GM19324 (cell line): ENCODE measurements around the gene PTPRZ1.

Source experiments
- ATAC-seq: cut with Tn5 transposase; IDR thresholded peaks from one replicate; pipeline ENCODE4 v1.9.1; 2021; ENCODE audit warnings: mild to moderate bottlenecking, moderate library complexity; ENCODE audit not compliant: unreplicated experiment, low FRiP score

The PTPRZ1 gene

DNA sequence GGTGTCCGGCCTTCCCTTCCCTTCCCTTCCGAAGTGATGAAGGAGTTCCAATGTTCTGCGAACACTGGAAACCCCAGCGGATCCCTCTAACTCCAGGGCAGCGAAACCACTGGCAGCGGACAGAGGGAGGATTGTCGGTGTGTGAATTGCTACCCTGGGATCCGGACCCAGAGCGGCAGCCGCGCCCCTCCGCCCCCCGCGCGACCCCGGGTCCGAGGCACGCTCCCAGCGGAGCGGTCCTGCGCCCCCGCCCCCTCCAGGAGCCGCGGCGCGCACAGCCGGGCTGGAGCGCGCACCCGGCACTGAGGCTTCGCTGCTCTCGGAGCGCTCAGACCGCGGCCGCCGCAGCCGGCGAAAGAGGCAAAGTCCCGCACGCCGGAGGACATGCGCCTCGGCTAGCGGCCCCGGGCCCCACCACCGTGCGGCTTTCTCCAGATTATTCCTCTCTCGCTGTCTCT lies at the start of gene PTPRZ1:
PTPRZ1 (plus strand) TSS at position 331 of the 458 bp plus-strand sequence. CDS start 339 bp downstream, outside the sequence.
- ATAC-seq, result no peak

DNA sequence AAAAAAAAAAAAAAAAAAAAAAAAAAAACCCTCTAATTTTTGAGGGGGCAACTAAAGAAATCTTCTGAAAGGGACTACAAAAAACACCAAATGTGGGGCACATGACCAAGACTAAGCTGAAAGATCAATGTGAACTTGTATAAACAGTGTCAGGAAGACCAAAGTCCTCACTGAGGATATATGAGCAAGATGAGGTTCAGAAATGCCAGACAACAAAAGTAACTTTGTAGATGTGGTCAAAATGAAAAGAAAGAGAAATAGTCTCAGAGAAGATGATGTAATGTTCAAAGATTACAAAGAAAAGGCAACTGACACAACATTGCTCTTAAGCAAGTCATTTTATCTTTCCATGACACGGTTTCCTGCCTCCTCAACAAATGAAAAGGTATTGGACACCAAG lies 48.7 kb upstream of the PTPRZ1 start:
- no peak for ATAC-seq

DNA sequence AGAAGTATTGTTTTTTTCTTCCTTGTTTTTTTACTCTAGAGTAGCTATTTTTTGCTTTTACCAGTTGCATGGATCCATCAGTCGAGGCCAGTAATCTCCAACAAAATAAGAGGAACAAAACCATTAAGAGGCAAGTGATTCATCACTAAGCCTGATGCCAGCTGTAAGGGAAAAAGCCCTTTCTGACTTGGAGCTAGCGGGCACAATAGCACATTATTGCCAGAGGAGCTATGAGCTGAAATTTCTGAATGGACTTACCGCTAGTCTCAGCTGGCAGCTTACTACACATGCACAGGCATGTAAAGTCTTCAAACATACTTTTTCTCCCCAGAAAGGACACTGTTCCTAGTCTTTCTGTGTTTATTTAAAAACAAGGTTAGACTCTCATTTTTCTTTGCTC lies 41.6 kb upstream of the PTPRZ1 start:
- ATAC-seq, result no peak

DNA sequence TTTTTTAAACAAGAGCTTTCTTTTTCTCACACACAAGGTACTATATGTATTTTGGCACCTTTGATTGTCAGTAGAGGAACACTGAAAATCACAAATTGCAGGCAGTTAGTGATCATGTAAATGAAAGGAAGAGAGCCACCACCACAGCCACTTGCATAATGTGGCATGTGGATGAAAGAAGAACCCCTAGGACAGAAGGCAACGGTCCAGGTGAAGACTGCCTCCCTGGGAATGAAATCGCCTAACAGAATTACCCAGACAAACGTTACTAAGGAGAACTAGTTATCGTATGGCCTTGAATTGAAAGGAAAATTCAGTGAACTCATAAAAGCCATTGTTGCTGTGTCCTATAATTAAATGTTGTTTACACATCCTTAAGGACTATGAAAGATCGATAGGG lies 41.2 kb upstream of the PTPRZ1 start:
- no peak for ATAC-seq

DNA sequence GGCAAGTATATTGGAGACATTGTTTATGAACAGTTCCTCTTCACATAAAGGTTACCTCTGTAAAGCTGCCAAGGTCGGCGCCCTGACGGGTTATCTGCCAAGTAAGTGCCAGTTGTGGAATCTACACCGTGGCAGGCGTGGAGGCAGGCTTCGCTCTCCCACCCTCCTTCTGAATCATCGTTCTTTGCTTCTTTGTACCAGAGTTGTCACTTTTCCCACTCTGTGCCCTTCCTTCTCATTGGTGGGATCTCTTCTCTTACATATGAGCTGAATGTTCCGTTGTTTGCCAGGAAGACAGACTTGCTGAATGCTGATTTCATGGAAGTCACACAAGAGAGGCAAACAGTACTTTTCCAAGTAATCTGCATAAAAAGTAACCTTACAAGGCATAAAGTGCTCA lies 40.6 kb upstream of the PTPRZ1 start:
- no peak for ATAC-seq

DNA sequence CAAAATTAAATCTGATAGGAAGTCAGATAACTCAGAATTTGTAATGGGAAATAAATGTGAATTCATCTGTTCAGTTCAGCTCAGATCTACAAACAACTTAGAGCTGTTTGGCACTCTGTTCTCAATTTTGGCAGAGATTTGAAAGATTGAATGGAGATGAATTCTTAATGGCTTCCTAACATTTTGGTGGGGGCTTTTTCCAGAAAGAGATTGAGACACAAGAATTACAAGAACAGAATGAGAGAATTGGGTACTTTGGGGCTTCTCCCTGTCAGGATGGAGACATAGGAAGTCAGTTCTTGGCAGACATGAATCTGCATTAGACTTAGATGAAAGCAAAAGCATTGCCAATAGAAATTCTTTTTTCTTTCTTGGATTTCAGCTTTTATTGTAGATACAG lies 39.0 kb upstream of the PTPRZ1 start:
- ATAC-seq, result no peak

DNA sequence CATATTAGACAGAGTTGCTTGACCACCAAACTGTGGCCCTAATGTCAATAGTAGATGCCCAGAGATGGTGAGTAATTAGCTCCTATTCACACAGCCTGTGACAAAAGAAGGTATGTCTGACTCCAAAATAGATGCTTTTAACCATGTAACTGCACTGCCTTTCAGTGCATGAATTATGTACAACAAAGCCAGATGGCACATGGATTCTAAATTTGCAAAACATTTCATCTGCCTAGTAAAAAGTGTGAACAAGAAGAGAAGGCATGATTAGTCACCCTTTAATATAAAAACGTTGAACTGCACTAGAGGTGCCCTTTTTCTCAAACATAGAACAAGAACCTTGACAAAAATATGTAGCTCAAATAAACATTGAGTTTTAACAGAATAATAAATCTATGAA lies 35.5 kb upstream of the PTPRZ1 start:
- no peak for ATAC-seq

DNA sequence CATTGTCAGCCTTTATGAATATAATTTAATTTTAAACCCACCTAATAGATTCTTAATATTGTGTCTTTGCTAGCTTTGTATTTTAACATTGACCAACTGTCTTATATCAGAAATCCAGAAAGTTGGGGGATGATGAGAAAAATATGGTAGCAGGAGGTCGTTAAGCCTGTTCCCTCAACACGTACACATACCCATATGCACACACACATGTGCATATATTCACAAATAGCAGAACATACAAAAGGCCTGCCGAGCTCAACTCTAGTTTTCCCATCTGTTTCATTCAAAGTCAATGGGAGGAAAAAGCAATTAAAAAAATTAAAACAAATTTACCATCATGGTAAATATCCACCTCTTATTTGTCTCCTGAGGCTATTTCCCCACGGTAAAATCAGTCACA lies 25.9 kb upstream of the PTPRZ1 start:
- no peak for ATAC-seq

DNA sequence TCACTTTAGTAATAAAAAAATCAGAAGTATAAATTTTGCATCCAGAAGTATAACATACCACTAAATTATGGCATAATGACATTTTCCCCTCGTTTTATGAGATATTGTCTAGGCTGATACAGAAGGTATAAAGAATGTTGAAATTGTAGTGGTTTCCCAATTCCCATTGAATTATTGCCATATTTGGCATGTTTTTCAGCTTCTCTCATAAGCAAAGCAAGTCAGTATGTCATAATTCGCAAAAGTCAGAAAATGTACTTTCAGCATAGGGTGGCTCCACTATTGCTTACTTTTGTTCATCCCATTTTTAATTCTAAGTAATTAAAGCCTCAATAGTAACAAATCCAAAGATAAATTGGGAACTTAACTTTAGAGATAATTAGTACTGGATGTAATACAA lies 19.7 kb upstream of the PTPRZ1 start:
- ATAC-seq, result no peak

DNA sequence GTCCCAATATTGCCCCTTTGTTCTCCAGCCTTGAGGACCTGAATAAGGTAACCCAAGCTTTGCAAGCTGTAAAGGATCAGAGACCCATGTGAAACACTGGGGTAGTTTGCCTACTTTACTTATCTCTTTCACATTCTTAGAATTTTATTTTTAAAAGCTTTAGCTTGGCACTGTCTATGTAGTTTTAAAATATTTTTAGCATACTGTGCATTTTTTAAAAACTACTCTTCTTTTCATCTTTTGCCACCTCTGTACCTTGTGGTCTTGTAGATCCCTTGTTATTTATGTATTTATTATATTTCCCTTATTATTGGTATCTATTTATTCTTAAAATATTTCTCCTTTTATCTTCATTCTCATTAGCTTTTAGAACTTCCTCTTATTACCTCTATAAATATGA lies 12.0 kb upstream of the PTPRZ1 start:
- no peak for ATAC-seq

DNA sequence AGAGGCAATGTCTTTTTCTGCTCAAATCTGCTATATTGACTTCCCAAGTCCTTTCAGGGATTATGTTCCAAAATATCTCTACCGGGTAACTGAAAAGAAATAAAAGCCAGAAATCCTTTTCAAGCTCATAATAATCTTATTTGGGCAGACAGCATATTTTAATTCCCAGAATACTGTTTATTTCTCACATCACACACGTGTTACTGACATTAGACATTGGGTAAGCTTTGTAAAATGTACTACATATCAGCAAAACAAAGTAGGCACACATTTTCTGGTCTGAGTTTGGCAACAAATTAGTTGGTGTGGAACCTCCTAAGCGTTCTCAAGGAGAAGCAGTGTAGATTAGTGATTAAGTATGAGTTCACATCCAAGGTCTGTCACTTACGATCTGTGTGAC lies 10.4 kb upstream of the PTPRZ1 start:
- ATAC-seq, result no peak

DNA sequence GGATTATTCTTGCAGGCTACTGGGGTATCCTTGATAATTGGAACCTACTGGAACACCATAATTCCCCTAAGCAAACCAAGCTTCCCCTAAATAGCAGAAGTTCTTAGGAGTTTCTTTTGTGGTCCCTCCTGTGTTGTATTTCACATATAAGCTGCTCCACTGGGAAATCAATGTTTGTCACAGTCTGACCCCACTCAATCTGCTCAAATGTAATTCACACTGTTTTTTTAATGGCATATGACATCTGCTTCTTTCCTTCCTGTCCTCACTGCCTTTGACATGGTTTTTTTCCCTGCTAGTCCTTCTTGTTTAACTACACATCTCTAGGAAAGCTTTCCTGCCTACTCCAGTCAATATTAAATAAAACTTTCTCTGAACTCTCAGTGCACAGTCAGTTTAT lies 1.8 kb upstream of the PTPRZ1 start:
- no peak for ATAC-seq

DNA sequence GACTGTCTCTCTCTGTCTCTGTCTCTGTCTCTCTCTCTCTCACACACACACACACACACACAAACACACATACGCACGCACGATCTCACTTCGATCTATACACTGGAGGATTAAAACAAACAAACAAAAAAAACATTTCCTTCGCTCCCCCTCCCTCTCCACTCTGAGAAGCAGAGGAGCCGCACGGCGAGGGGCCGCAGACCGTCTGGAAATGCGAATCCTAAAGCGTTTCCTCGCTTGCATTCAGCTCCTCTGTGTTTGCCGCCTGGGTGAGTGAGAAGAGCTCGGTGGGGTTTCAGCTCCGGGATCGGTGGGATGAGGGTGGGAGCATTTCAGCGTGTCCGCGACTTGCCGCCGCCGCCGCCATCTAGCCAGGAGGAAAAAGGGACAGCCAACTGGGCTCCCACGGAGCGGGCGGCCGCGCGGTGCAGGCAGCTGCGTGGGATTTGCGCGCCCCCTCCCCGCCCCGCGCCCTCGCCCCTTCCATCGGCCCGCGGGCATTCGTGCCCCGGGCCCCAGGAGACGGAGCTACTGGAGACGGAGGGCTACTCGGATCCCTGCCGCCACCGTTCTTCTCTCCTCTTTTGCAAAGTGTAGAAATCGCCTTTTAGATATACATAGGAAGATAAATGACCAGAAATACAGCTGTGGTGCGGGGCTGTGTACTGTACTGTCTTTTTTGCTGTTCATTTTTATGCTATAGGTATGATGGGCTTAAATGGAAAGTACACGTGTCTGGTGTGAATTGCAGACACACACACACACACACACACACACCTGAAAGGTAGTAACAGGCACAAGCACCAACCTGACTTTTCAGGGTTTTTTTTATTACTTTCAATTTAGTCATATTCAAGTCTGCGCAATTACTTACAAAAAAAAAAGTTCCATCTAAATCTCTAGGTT lies 581 bp downstream of the PTPRZ1 start:
- ATAC-seq, result no peak

DNA sequence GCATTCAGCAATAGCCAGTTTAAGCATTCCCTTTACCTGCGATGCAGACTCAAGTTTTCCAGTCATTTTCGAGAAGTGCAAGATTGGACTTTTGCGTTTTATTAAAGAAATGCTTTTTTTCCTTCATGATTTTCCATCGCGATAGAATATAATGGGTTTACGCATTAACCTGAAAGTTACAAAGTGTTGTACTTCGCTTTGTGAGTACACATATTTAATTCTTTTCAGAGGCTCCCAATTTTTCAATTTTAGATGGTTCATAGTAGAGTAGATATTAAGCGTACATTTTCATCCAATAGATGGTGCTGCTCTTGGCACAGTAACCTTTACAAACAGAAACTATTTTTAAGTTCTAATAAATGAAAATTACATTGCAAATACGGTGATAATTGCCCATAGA lies 1.3 kb downstream of the PTPRZ1 start:
- ATAC-seq, result no peak

DNA sequence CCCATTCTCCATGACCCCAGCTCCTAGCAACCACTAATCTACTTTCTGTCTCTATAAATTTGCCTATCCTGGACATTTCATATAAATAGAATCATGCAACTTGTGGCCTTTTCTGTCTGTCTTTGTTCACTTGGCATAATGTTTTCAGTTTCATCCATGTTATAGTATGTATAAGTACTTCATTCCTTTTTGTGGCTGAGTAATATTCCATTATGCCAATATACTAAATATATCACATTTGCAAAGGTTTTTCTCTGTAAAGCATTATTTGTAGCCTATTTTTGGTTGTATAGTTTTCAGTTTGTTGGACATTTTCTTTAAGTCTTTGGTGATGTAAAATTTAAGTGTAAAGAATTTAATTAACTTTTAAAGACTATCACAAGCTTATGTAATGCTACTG lies 2.2 kb downstream of the PTPRZ1 start:
- ATAC-seq, result no peak

DNA sequence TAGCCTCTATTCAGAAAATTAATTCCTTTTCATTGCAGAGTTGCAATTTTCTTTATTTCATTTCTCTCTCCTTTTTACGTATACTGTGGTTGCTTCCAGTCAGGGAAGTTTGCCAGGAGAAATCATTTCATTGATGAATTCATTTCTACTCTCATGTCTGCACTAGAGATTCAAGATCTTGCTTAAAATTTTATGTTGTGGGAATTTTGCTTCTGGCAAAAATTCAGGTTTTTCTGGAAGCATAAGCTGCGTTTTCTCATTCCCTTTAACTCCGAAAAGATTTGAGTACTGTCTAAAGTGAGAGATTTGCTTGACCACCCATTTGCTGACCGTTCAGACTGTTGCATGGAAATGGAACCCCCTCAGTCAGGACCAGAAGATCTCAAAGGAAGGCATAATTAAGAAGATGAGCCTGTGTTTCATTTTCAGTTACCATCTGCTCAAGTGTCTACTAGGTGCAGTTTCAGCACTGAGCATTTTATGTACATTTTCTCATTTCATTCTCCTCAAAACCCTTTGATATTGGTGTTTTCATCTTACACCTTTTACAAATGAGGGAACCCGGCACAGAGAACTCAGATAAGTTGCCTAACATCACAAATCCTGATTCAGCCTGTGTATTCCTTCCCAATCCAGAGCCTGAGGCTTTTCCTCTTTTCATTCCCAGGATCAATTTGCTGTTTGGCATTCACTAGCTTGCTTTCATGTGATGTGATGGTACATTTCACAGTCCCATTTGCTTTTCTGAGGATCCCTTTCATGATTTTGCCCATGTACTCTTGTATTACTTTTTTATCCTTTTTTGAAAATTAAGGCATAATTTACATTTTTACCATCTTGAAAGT lies 3.9 kb downstream of the PTPRZ1 start:
- ATAC-seq, result no peak

DNA sequence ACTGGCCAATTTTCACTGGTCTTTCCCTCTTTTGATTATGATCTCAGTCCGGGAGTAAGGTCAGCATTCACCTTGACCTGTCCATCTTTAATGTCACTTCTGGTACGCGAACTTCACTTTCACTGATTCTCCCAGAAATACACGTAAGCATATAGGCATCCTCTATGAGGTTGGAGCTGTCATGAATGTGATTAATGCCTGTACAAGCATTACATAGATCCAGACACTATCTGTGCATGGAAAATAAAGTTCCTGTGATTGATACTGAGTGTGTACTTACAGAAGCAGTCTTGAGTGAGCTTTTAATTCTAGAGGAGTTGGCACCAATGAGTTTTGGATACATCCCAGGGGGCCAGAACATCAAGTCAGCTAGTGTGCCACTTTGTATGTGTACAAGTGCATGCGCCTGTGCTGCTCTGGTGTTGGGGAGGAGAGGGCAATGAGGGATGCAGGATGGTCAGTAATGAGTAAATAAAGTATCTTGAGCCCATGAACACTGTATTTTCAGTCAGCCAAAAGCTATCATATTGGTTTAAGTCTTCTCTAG lies 6.0 kb downstream of the PTPRZ1 start:
- ATAC-seq, result no peak

DNA sequence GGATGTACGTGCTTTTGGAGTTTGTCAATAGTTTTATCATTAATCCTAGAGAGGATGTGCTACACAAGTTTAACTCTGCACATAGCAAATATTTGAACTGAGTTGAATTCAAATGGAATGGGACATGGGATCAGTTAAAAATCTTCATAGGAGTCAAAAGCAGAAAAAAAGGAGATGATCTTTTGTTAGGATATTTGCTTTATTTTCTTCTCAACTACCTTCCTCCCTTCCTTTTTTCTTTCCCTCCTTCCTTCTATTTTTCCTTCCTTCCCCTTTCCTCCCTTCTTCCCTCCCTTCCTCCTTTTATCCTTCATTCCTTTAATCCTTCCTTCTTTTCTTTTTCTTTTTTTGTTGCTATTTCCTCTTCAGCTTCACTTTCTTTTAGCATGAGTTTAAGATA lies 6.6 kb downstream of the PTPRZ1 start:
- no peak for ATAC-seq

DNA sequence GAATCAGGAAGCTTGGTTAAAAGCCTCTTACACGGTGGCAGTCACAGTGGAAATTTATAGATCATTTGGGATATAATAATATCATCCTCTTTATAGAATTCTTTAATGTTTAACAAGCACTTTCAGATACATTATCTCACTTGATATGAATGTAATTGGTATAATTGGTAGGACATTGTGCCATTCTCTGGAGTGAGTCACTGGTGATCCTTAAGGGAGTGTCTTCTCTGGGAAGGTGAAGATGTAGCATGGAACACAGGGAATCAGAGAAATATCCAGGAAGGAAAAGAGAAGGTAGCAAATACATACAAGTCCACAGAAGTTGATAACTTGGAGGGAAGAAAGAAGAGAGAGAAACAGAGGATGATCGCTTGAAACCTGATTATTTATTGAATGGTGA lies 9.8 kb downstream of the PTPRZ1 start:
- no peak for ATAC-seq

DNA sequence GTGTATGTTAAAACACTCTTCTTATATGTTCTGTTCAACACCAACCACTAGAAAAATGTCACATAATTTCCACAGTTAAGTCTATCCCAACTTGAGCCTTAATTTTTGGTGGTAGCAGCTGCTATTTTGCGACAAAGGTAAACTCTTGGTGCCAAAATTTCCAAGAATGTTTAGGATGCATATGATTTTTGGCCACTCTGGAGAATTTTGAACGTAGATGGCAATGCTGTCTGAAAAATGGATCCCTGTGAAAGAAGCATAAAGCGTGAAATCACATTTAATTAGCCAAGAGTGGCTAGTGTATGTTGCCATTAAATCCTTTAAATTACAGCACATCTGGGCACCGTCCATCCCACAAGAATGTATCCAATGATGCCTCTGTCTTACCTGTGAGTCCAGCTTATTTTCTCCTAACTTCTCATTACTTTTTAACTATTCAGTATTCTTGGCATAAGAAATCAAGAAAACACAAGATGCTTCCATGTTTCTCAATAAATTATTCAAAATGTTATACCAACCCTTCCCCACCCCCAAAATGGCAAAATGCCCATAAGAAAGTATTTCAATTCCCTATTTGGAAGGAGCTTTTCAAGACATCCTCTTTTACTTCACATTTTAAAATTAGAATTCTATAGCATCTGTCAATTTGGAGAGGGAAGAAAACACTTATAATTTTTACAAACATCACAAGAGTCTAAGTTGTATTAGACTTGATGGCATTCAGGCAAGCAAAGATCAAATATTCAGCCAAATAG lies 12.4 kb downstream of the PTPRZ1 start:
- ATAC-seq, result no peak

DNA sequence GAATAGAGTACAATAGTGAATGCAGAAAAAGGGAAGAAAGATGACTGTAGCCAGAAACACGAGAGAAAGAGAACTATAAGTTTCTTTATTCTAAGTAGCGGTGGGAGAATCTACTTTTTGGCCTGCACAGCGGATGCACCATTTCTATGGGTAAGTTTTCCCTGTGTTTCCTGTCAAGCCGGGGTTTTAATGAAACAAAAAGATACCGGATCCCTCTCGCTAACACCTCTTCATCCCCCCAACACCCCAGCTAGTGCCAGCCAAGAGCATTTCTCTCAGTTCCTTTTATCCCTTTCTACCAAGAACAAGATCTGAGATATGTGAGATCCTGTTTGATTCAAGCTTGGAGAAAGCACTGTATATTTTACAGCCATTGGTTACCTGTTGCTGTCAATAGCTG lies 14.7 kb downstream of the PTPRZ1 start:
- ATAC-seq, result no peak
